Measurements from ENCODE around the gene AS3MT.

- no peak for TF ChIP-seq RXRA (IDR thresholded peaks at IDR 0.05; ENCODE audit: insufficient read depth, low read depth, low read length)
- TF ChIP-seq CTCF (IDR thresholded peaks at IDR 0.05; ENCODE audit: control extremely low read depth in 1 of 3, insufficient read depth in 1 of 3, low read depth in 1 of 3, low read length in 3 of 3), result no peak
- no peak for TF ChIP-seq POLR2A (IDR thresholded peaks at IDR 0.05; ENCODE audit: control extremely low read depth in 1 of 2, low read depth in 2 of 2, low read length in 2 of 2)
- TF ChIP-seq KDM1A (IDR thresholded peaks at IDR 0.05; ENCODE audit: borderline replicate concordance, low read length), result no peak
- TF ChIP-seq CEBPB (IDR thresholded peaks at IDR 0.05; ENCODE audit: low read depth, low read length), result no peak
- TF ChIP-seq RAD21 (IDR thresholded peaks at IDR 0.05 in 1 of 2, conservative IDR thresholded peaks at IDR 0.05 in 1 of 2; ENCODE audit: low read depth in 2 of 2, low read length in 2 of 2), result no peak
- TF ChIP-seq, protein P1, sequence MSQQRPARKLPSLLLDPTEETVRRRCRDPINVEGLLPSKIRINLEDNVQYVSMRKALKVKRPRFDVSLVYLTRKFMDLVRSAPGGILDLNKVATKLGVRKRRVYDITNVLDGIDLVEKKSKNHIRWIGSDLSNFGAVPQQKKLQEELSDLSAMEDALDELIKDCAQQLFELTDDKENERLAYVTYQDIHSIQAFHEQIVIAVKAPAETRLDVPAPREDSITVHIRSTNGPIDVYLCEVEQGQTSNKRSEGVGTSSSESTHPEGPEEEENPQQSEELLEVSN (IDR thresholded peaks at IDR 0.05), result no peak
- TF ChIP-seq EP300 (IDR thresholded peaks at IDR 0.05; ENCODE audit: borderline replicate concordance in 1 of 2, low read depth in 2 of 2, low read length in 2 of 2), result no peak
- TF ChIP-seq JUN (IDR thresholded peaks at IDR 0.05; ENCODE audit: low read depth, low read length), result no peak
- no peak for TF ChIP-seq EZH2 (IDR thresholded peaks at IDR 0.05; ENCODE audit: low read depth, low read length, severe bottlenecking)
- no peak for TF ChIP-seq YY1 (IDR thresholded peaks at IDR 0.05; ENCODE audit: low read depth, low read length)
- TF ChIP-seq POLR2AphosphoS5 (IDR thresholded peaks at IDR 0.05; ENCODE audit: low read depth, low read length), result no peak
- no peak for TF ChIP-seq GABPA (IDR thresholded peaks at IDR 0.05; ENCODE audit: borderline replicate concordance, insufficient read depth, low read length)
Measured at GRCh38 chr10:102949916-102950315, 80.6 kb downstream of the AS3MT start.

Measured in H1 (cell line).